Measurements from ENCODE around the gene SLIT3.

The SLIT3 gene

GRCh38 chr5:169265888-169266287, 35.1 kb downstream of the SLIT3 start:
- TF ChIP-seq CTCF (IDR thresholded peaks at IDR 0.05; ENCODE audit: low read depth, low read length): peak; percentile 25
- no peak for TF ChIP-seq MAX (IDR thresholded peaks at IDR 0.05; ENCODE audit: low read depth, low read length)
- TF ChIP-seq POLR2A (IDR thresholded peaks at IDR 0.05; ENCODE audit: extremely low read depth, insufficient read length): no peak
- TF ChIP-seq MYC (IDR thresholded peaks at IDR 0.05; ENCODE audit: low read depth, low read length): no peak
- DNase-seq (ENCODE audit: low read depth): peak; percentile 6
- no peak overlapping the region for H3K4me3 ChIP-seq (ENCODE audit: low read depth, low read length)

- H3K4me3 ChIP-seq (ENCODE audit: low read depth, low read length): no peak overlapping the region
- TF ChIP-seq POLR2A (IDR thresholded peaks at IDR 0.05; ENCODE audit: extremely low read depth, insufficient read length): no peak
- TF ChIP-seq MYC (IDR thresholded peaks at IDR 0.05; ENCODE audit: low read depth, low read length): no peak
- TF ChIP-seq CTCF (IDR thresholded peaks at IDR 0.05; ENCODE audit: low read depth, low read length): no peak
- TF ChIP-seq MAX (IDR thresholded peaks at IDR 0.05; ENCODE audit: low read depth, low read length): no peak
- DNase-seq (ENCODE audit: low read depth): no peak
Measured at GRCh38 chr5:169263591-169263990, 37.3 kb downstream of the SLIT3 start.

- DNase-seq (ENCODE audit: low read depth): no peak
- no peak overlapping the region for H3K4me3 ChIP-seq (ENCODE audit: low read depth, low read length)
- TF ChIP-seq CTCF (IDR thresholded peaks at IDR 0.05; ENCODE audit: low read depth, low read length) (no peak), MYC (IDR thresholded peaks at IDR 0.05; ENCODE audit: low read depth, low read length) (no peak), POLR2A (IDR thresholded peaks at IDR 0.05; ENCODE audit: extremely low read depth, insufficient read length) (no peak), MAX (IDR thresholded peaks at IDR 0.05; ENCODE audit: low read depth, low read length) (no peak)
Measured at GRCh38 chr5:169260896-169261569, 39.9 kb downstream of the SLIT3 start.

- no peak overlapping the region for H3K4me3 ChIP-seq (ENCODE audit: low read depth, low read length)
- no peak for TF ChIP-seq MYC (IDR thresholded peaks at IDR 0.05; ENCODE audit: low read depth, low read length)
- no peak for TF ChIP-seq POLR2A (IDR thresholded peaks at IDR 0.05; ENCODE audit: extremely low read depth, insufficient read length)
- no peak for TF ChIP-seq CTCF (IDR thresholded peaks at IDR 0.05; ENCODE audit: low read depth, low read length)
- no peak for TF ChIP-seq MAX (IDR thresholded peaks at IDR 0.05; ENCODE audit: low read depth, low read length)
- DNase-seq (ENCODE audit: low read depth): no peak
Measured at GRCh38 chr5:169258372-169259000, 42.5 kb downstream of the SLIT3 start.

- no peak overlapping the region for H3K4me3 ChIP-seq (ENCODE audit: low read depth, low read length)
- TF ChIP-seq CTCF (IDR thresholded peaks at IDR 0.05; ENCODE audit: low read depth, low read length) (no peak), MYC (IDR thresholded peaks at IDR 0.05; ENCODE audit: low read depth, low read length) (no peak), POLR2A (IDR thresholded peaks at IDR 0.05; ENCODE audit: extremely low read depth, insufficient read length) (no peak), MAX (IDR thresholded peaks at IDR 0.05; ENCODE audit: low read depth, low read length) (no peak)
Measured at GRCh38 chr5:169256191-169256590, 44.7 kb downstream of the SLIT3 start.

More at GRCh38 chr5:169256191-169256590, 44.7 kb downstream of the SLIT3 start:
- no peak for DNase-seq (ENCODE audit: low read depth)

All from NB4 (cell line).